HG02642 (cell line): ENCODE measurements around the gene OTOF.

Experiments
- ATAC-seq: cut with Tn5 transposase; IDR thresholded peaks from one replicate; pipeline ENCODE4 v1.9.1; 2021; ENCODE audit warnings: mild to moderate bottlenecking; ENCODE audit not compliant: unreplicated experiment, poor library complexity

OTOF gene

GRCh38 chr2:26466662-26467310 is 11.1 kb downstream of the OTOF start:
- no peak for ATAC-seq

- no peak for ATAC-seq
These were observed 11.9 kb downstream of the OTOF start for GRCh38 chr2:26465981-26466471.

GRCh38 chr2:26465266-26465925 is 12.5 kb downstream of the OTOF start:
- no peak for ATAC-seq

- ATAC-seq = no peak
These were observed 13.3 kb downstream of the OTOF start for GRCh38 chr2:26464390-26465265.

- ATAC-seq = no peak
These were observed 14.4 kb downstream of the OTOF start for GRCh38 chr2:26463244-26464192.

GRCh38 chr2:26462511-26463243 is 15.2 kb downstream of the OTOF start:
- no peak for ATAC-seq

- ATAC-seq = no peak
These were observed 15.8 kb downstream of the OTOF start for GRCh38 chr2:26462100-26462499.

- no peak for ATAC-seq
These were observed 16.3 kb downstream of the OTOF start for GRCh38 chr2:26461601-26462023.

GRCh38 chr2:26460613-26461031 is 17.3 kb downstream of the OTOF start:
- no peak for ATAC-seq

- ATAC-seq = no peak
These were observed 17.8 kb downstream of the OTOF start for GRCh38 chr2:26459991-26460612.

- ATAC-seq = no peak
These were observed 19.4 kb downstream of the OTOF start for GRCh38 chr2:26458365-26459042.

GRCh38 chr2:26457695-26458364 is 20.1 kb downstream of the OTOF start:
- ATAC-seq = no peak

- no peak for ATAC-seq
These were observed 20.7 kb downstream of the OTOF start for GRCh38 chr2:26457251-26457666.

- ATAC-seq = no peak
These were observed 21.3 kb downstream of the OTOF start for GRCh38 chr2:26456440-26457250.

GRCh38 chr2:26455670-26456439 is 22.1 kb downstream of the OTOF start:
- ATAC-seq = no peak

GRCh38 chr2:26455037-26455669 is 22.8 kb downstream of the OTOF start:
- ATAC-seq = no peak
